ENCODE data around the gene PIRT.

Gene PIRT

GRCh38 chr17:10842658-10843057, 4.8 kb upstream of the PIRT start:
- no peak for TF ChIP-seq CTCF (IDR thresholded peaks at IDR 0.05; ENCODE audit: insufficient read depth, low read depth, low read length, missing control alignments)

GRCh38 chr17:10838682-10839081, 795 bp upstream of the PIRT start:
- no peak for DNase-seq (ENCODE audit: low read depth)
- no peak overlapping the region for H3K4me3 ChIP-seq (ENCODE audit: low read depth, low read length)
- TF ChIP-seq CTCF (IDR thresholded peaks at IDR 0.05; ENCODE audit: insufficient read depth, low read depth, low read length, missing control alignments): no peak

More at GRCh38 chr17:10842658-10843057, 4.8 kb upstream of the PIRT start:
- no peak overlapping the region for H3K4me3 ChIP-seq (ENCODE audit: low read depth, low read length)
- DNase-seq (ENCODE audit: low read depth): no peak

GRCh38 chr17:10836966-10837590, 809 bp downstream of the PIRT start:
- DNase-seq (ENCODE audit: low read depth): no peak
- no peak overlapping the region for H3K4me3 ChIP-seq (ENCODE audit: low read depth, low read length)
- no peak for TF ChIP-seq CTCF (IDR thresholded peaks at IDR 0.05; ENCODE audit: insufficient read depth, low read depth, low read length, missing control alignments)

- H3K4me3 ChIP-seq (ENCODE audit: low read depth, low read length): no peak overlapping the region
- DNase-seq (ENCODE audit: low read depth): no peak
- no peak for TF ChIP-seq CTCF (IDR thresholded peaks at IDR 0.05; ENCODE audit: insufficient read depth, low read depth, low read length, missing control alignments)
Observed at GRCh38 chr17:10836145-10836544, 1.7 kb downstream of the PIRT start.

GRCh38 chr17:10831696-10832095, 6.2 kb downstream of the PIRT start:
- DNase-seq (ENCODE audit: low read depth): no peak
- no peak overlapping the region for H3K4me3 ChIP-seq (ENCODE audit: low read depth, low read length)
- no peak for TF ChIP-seq CTCF (IDR thresholded peaks at IDR 0.05; ENCODE audit: insufficient read depth, low read depth, low read length, missing control alignments)

GRCh38 chr17:10827898-10828552, 9.9 kb downstream of the PIRT start:
- TF ChIP-seq CTCF (IDR thresholded peaks at IDR 0.05; ENCODE audit: insufficient read depth, low read depth, low read length, missing control alignments): no peak
- DNase-seq (ENCODE audit: low read depth): no peak
- H3K4me3 ChIP-seq (ENCODE audit: low read depth, low read length): no peak overlapping the region

- no peak for TF ChIP-seq CTCF (IDR thresholded peaks at IDR 0.05; ENCODE audit: insufficient read depth, low read depth, low read length, missing control alignments)
- no peak overlapping the region for H3K4me3 ChIP-seq (ENCODE audit: low read depth, low read length)
- no peak for DNase-seq (ENCODE audit: low read depth)
Observed at GRCh38 chr17:10824874-10825273, 13.0 kb downstream of the PIRT start.

All from GM12865 (cell line).